Neuron (in vitro differentiated cells): Measurements from ENCODE around the gene VPS33B.

Experiments used
- H2AFZ ChIP-seq: one replicate; pipeline ENCODE4 v1.6.1; 2013; ENCODE audit warnings: low read depth, mild to moderate bottlenecking, inconsistent platforms, low read length, moderate library complexity
- H3K27me3 ChIP-seq: one replicate; pipeline ENCODE4 v1.6.1; 2013; ENCODE audit warnings: low read length; ENCODE audit not compliant: insufficient read depth
- H3K36me3 ChIP-seq: one replicate; pipeline ENCODE4 v1.6.1; 2013; ENCODE audit warnings: low read length; ENCODE audit not compliant: insufficient read depth
- H3K4me1 ChIP-seq: one replicate; pipeline ENCODE4 v1.6.1; 2013; ENCODE audit warnings: low read length; ENCODE audit not compliant: insufficient read depth
- H3K4me3 ChIP-seq: 2 replicates; pipeline ENCODE4 v1.5.1; 2013; ENCODE audit warnings: mild to moderate bottlenecking, low read length, moderate library complexity
- H3K9me3 ChIP-seq: one replicate; pipeline ENCODE4 v1.6.1; 2013; ENCODE audit warnings: low read length

Gene VPS33B

GRCh38 chr15:90960298-90961091, 61.9 kb downstream of the VPS33B start:
- Histone ChIP-seq H3K4me3 (no peak overlapping the region), H3K36me3 (peaks cover 37% of the 10 kb centered on the region), H3K9me3 (no peaks in the 10 kb centered on the region), H3K4me1 (no peaks in the 10 kb centered on the region), H2AFZ (no peak overlapping the region), H3K27me3 (no peaks in the 10 kb centered on the region)

DNA sequence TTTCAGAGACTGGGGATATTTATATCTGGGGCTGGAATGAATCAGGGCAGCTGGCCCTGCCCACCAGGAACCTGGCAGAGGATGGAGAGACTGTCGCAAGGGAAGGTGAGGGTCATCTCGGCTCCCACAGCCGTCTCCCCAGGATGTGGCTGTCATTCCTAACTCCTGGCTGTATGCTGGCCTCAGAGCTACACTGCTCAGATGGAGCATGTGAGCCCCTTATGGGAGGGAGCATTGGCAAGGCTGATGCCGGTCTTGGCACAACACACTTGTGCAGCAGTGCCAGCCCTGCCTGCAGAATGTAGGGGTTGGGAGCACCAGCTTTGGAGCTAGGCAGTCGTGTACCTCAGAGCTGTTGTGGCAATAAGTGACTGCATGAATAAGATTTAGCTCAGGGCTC, 62.5 kb downstream of the VPS33B start:
- Histone ChIP-seq H2AFZ (no peak overlapping the region), H3K4me3 (no peak overlapping the region), H3K27me3 (no peaks in the 10 kb centered on the region), H3K4me1 (no peaks in the 10 kb centered on the region), H3K9me3 (no peaks in the 10 kb centered on the region), H3K36me3 (peaks cover 31% of the 10 kb centered on the region)

- H3K36me3 ChIP-seq: peaks cover 29% of the 10 kb centered on the region
- no peaks in the 10 kb centered on the region for H3K9me3 ChIP-seq
- no peak overlapping the region for H2AFZ ChIP-seq
- H3K4me1 ChIP-seq: no peaks in the 10 kb centered on the region
- no peak overlapping the region for H3K4me3 ChIP-seq
- H3K27me3 ChIP-seq: no peaks in the 10 kb centered on the region
These were observed 63.3 kb downstream of the VPS33B start for GRCh38 chr15:90959028-90959595.

DNA sequence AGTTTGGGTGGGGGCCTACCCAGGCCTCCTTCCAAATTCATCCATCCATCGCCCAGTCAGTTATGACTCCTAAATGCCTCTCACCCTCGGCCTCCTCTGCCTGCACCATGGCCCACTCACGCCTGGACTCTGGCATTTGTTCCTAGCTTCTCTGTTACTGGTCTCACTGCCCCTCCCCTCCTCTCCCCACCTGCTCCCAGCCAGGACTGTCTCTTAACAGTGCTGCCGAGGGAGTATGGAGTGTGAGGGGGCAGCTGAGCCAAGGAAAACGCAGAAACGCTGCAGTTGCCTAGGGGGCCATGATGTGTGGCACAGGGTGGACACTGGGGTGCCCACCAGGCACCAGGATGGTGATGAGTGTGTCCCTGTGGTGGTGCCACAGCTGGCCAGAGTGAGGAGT, 64.6 kb downstream of the VPS33B start:
- Histone ChIP-seq H3K4me3 (no peak overlapping the region), H3K9me3 (no peaks in the 10 kb centered on the region), H3K27me3 (no peaks in the 10 kb centered on the region), H2AFZ (no peak overlapping the region), H3K36me3 (peaks cover 38% of the 10 kb centered on the region), H3K4me1 (no peaks in the 10 kb centered on the region)

DNA sequence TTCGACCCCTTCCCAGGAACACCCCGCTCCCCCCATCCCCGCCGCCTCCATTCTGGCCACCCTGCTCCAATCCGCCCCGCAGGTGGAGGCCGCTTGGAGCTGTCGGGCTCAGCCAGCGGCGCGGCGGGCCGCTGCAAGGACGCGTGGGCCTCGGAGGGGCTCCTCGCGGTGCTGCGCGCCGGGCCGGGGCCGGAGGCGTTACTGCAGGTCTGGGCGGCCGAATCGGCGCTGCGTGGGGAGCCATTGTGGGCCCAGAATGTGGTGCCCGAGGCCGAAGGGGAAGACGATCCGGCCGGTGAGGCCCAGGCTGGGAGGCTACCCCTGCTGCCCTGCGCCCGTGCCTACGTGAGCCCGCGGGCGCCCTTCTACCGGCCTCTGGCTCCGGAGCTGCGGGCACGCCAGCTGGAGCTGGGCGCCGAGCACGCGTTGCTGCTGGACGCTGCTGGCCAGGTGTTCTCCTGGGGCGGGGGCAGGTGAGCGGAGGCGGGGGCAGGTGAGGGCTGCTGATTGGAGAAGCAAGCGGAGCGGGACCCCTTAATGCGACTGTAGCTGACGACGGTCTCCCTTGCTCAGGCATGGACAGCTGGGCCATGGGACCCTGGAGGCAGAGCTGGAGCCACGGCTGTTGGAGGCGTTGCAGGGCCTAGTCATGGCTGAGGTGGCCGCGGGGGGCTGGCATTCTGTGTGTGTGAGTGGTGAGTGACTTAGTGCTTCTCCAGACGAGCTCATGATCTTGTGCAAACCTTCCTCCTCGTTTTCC, 65.2 kb downstream of the VPS33B start:
- peaks cover 39% of the 10 kb centered on the region for H3K36me3 ChIP-seq
- H3K27me3 ChIP-seq: no peaks in the 10 kb centered on the region
- H3K4me1 ChIP-seq: no peaks in the 10 kb centered on the region
- no peaks in the 10 kb centered on the region for H3K9me3 ChIP-seq
- H2AFZ ChIP-seq: no peak overlapping the region
- no peak overlapping the region for H3K4me3 ChIP-seq

- Histone ChIP-seq H3K36me3 (peaks cover 38% of the 10 kb centered on the region), H3K4me1 (no peaks in the 10 kb centered on the region), H3K9me3 (no peaks in the 10 kb centered on the region), H3K27me3 (no peaks in the 10 kb centered on the region), H3K4me3 (no peak overlapping the region), H2AFZ (no peak overlapping the region)
These were observed 65.9 kb downstream of the VPS33B start for GRCh38 chr15:90956274-90957030.

GRCh38 chr15:90955624-90956273, 66.6 kb downstream of the VPS33B start:
- no peaks in the 10 kb centered on the region for H3K27me3 ChIP-seq
- H2AFZ ChIP-seq: no peak overlapping the region
- no peaks in the 10 kb centered on the region for H3K4me1 ChIP-seq
- peaks cover 37% of the 10 kb centered on the region for H3K36me3 ChIP-seq
- H3K4me3 ChIP-seq: no peak overlapping the region
- H3K9me3 ChIP-seq: no peaks in the 10 kb centered on the region

GRCh38 chr15:90954712-90955623, 67.4 kb downstream of the VPS33B start, which contains the start of gene RCCD1:
TSS of gene RCCD1 (plus strand) at chr15:90954884. CDS start at chr15:90956735, 1,851 bp downstream.
- H3K27me3 ChIP-seq: no peaks in the 10 kb centered on the region
- H3K4me1 ChIP-seq: no peaks in the 10 kb centered on the region
- H3K9me3 ChIP-seq: no peaks in the 10 kb centered on the region
- H3K36me3 ChIP-seq: peaks cover 39% of the 10 kb centered on the region
- peak within 1 kb of the TSS; percentile 51 for H3K4me3 ChIP-seq
- no peak within 1 kb of the TSS for H2AFZ ChIP-seq

DNA sequence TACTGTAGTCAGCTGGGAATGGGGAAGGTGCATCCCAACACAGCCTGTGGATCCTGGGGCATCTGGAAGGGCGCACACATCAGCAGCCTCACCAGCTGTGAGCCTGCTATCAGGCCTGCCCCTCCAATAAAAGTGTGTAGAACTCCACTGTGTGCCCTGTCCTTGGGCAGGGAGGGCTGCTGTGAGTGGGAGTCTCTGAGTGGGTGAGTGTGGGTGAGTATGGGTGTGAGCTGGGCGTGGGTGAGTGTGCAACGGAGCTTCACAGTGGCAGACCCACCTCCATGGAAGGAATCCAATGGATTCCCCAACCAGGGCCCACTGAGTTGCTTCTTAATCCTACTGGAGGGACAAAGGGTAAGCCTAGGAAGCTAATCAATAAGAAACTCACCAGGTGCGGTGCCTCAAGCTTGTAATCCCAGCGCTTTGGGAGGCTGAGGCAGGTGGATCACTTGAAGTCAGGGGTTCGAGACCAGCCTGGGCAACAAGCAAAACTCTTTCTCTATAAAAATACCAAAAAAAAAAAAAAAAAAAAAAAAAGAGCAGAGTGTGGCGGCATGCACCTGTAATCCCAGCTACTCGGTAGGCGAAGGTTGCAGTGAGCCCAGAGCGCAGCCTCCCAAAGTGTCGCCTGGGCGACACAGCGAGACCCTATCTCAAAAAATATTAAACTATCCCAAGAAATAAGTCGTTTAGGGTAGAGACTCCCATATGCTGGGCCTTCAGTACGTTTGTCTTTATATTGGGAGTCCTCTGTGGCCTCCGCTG, 68.3 kb downstream of the VPS33B start:
- Histone ChIP-seq H3K4me1 (no peaks in the 10 kb centered on the region), H3K27me3 (no peaks in the 10 kb centered on the region), H3K9me3 (no peaks in the 10 kb centered on the region), H2AFZ (no peak overlapping the region), H3K36me3 (peaks cover 45% of the 10 kb centered on the region), H3K4me3 (no peak overlapping the region)

GRCh38 chr15:90952901-90953677, 69.3 kb downstream of the VPS33B start:
- H3K4me3 ChIP-seq: no peak overlapping the region
- H3K4me1 ChIP-seq: no peaks in the 10 kb centered on the region
- no peaks in the 10 kb centered on the region for H3K9me3 ChIP-seq
- H2AFZ ChIP-seq: no peak overlapping the region
- no peaks in the 10 kb centered on the region for H3K27me3 ChIP-seq
- H3K36me3 ChIP-seq: peaks cover 52% of the 10 kb centered on the region

DNA sequence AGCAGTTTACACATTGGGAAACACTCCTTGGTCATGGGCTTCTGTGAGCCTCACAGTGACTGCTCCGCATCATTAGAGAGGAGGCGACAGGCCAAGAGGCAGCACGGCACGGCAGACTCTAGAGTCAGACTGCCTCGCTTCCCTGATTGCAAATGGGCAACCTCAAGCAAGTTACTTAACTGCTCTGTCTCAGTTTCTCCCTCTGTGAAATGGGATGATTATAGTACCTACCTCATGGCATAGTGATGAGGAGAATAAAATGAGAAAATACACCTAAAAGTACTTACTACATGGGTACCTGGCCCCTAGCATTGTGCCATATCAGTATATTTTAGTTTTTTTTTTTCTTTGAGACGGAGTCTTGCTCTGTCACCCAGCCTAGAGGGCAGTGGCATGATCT, 71.7 kb downstream of the VPS33B start:
- peaks cover 69% of the 10 kb centered on the region for H3K36me3 ChIP-seq
- H3K4me1 ChIP-seq: no peaks in the 10 kb centered on the region
- no peaks in the 10 kb centered on the region for H3K9me3 ChIP-seq
- H3K27me3 ChIP-seq: no peaks in the 10 kb centered on the region
- no peak overlapping the region for H2AFZ ChIP-seq
- H3K4me3 ChIP-seq: no peak overlapping the region
